ENCODE results near the gene KLHL22.
A peak's percentile ranks its signal among the peaks of the same experiment; 100 is the strongest.
"Not testable (repeated sequence)": the region's sequence is repeated elsewhere in the genome, so short reads cannot be mapped to it uniquely, and the experiment has no call there.

KLHL22 gene

DNA sequence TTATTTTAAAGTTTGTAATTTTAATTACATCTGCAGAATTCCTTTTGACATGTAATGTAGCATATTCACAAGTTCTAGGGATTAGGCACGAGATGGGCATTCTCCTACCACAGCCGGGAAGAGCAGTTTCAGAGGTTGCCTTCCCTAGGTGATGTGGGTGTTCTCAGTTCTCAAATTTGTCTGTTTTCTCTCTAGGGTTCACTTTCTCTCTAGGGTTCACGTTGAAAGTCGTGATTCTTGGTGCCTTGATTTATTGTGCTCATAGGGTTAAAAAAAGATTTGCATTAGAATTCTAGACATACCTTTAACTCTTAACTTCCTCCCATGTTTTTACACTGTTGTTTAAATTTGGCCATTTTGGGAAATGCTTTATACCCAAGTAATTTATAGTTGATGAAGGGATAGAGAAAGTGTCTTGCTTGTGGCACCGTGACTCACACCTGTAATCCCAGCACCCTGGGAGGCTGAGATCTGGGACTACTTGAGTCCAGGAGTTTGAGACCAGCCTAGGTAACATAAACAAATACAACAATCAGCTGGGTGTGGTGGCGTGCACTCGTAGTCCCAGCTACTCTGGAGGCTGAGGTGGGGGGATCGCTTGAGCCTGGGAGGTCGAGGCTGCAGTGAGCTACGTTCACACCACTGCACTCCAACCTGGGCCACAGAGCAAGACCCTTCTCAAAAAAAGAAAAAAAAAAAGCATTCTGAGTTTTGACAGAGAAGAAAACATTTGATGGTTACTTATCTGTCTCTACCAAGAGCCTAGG lies 15.4 kb upstream of the KLHL22 start:
- no peak overlapping the region for H2BK5ac ChIP-seq (ENCODE audit: low read depth, low read length, poor library complexity)
- H2AK5ac ChIP-seq (ENCODE audit: low read length) = no peak overlapping the region

DNA sequence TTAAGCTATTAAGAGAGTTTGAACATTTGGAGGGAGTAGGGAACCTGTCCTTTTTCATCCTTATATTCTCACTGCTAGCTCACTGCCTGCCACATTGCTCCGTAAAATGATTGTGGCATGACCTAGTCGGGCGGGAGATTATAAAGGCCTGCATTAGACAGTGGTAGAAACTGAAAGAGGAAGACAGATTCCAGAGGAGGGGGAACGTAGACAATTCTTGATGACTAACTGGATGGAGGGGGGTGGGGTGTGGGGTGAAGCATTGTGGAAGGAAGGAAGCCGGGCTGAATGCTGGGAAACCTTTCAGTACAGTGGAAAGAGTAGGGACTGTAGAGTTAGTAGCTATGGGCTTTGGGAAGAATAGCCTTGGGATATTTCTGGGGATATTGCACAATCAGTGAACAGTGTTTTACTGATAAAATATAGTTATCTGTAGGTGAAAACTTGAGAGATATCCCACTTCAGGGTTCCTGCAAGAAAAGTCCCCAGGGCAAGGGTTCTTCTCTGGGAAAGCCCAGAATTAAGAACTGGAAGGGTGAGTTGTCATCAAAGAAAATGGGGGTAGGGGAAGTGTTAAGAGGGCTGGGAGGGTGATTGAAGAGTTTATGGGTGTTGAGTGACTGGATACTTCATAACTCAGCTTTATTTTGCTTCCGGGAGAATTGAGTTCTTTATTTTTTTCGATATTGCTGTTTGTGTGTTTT lies 13.9 kb upstream of the KLHL22 start:
- Histone ChIP-seq H2BK5ac (ENCODE audit: low read depth, low read length, poor library complexity) (peak overlapping the region; percentile 84), H3K9me3 (ENCODE audit: insufficient read depth, low read depth, low read length) (no peaks in the 10 kb centered on the region), H3K4me2 (ENCODE audit: low read length) (peak overlapping the region; percentile 97), H2BK120ac (ENCODE audit: insufficient read depth, low read length, poor library complexity) (peak overlapping the region; percentile 1), H3K23ac (ENCODE audit: low read length) (no peak overlapping the region), H3K4me3 (ENCODE audit: low read depth, low read length) (no peak overlapping the region), H3K79me1 (ENCODE audit: low read length) (peaks cover 20% of the 10 kb centered on the region), H3K27ac (ENCODE audit: low read depth, low read length) (peak overlapping the region; percentile 95), H3K27me3 (ENCODE audit: insufficient read depth, low read length) (no peaks in the 10 kb centered on the region), H4K91ac (ENCODE audit: low read depth, low read length) (peak overlapping the region; percentile 5), H2AFZ (ENCODE audit: insufficient read depth, low read length, poor library complexity) (no peak overlapping the region), H3K14ac (ENCODE audit: low read length) (peak overlapping the region; percentile 58), H2BK12ac (ENCODE audit: low read length) (no peak overlapping the region), H2AK5ac (ENCODE audit: low read length) (peak overlapping the region; percentile 1), H4K12ac (ENCODE audit: low read depth, low read length) (no peak overlapping the region), H3K79me2 (ENCODE audit: control insufficient read depth, insufficient read depth, low read length, poor library complexity) (peaks cover 28% of the 10 kb centered on the region), H4K8ac (ENCODE audit: low read depth, low read length) (peak overlapping the region; percentile 4), H3K18ac (ENCODE audit: low read length) (no peak overlapping the region), H3K4ac (ENCODE audit: low read depth, low read length) (peak overlapping the region; percentile 74), H3K4me1 (ENCODE audit: control insufficient read depth in 1 of 2, insufficient read depth in 2 of 2, low read length in 2 of 2) (peaks cover 16 to 30% of the 10 kb centered on the region in 2 experiments), H3K36me3 (ENCODE audit: control insufficient read depth in 1 of 2, insufficient read depth in 2 of 2, low read length in 2 of 2) (peaks cover 2 to 7% of the 10 kb centered on the region in 2 experiments), H3K9ac (ENCODE audit: low read length) (no peak overlapping the region)
- WGBS (ENCODE audit: extremely low coverage, insufficient coverage, insufficient read length) = no CpG with 5 or more reads among the region's 7 CpGs
- peak; percentile 89 to 98 for DNase-seq

More for the DNA sequence above, 15.4 kb upstream of the KLHL22 start:
- Histone ChIP-seq H3K4me3 (ENCODE audit: low read depth, low read length) (no peak overlapping the region), H3K23ac (ENCODE audit: low read length) (no peak overlapping the region), H3K36me3 (ENCODE audit: control insufficient read depth in 1 of 2, insufficient read depth in 2 of 2, low read length in 2 of 2) (peaks cover 6 to 10% of the 10 kb centered on the region in 2 experiments), H2AFZ (ENCODE audit: insufficient read depth, low read length, poor library complexity) (no peak overlapping the region), H3K79me1 (ENCODE audit: low read length) (peaks cover 20% of the 10 kb centered on the region), H4K91ac (ENCODE audit: low read depth, low read length) (no peak overlapping the region), H3K9ac (ENCODE audit: low read length) (no peak overlapping the region), H3K4ac (ENCODE audit: low read depth, low read length) (peak overlapping the region; percentile 88), H3K27ac (ENCODE audit: low read depth, low read length) (no peak overlapping the region), H4K12ac (ENCODE audit: low read depth, low read length) (no peak overlapping the region), H3K79me2 (ENCODE audit: control insufficient read depth, insufficient read depth, low read length, poor library complexity) (peaks cover 31% of the 10 kb centered on the region), H3K14ac (ENCODE audit: low read length) (no peak overlapping the region), H4K8ac (ENCODE audit: low read depth, low read length) (no peak overlapping the region), H3K4me1 (ENCODE audit: control insufficient read depth in 1 of 2, insufficient read depth in 2 of 2, low read length in 2 of 2) (peaks cover 22 to 37% of the 10 kb centered on the region in 2 experiments), H2BK12ac (ENCODE audit: low read length) (no peak overlapping the region), H2BK120ac (ENCODE audit: insufficient read depth, low read length, poor library complexity) (no peak overlapping the region), H3K18ac (ENCODE audit: low read length) (peak overlapping the region; percentile 38), H3K4me2 (ENCODE audit: low read length) (no peak overlapping the region), H3K9me3 (ENCODE audit: insufficient read depth, low read depth, low read length) (no peaks in the 10 kb centered on the region), H3K27me3 (ENCODE audit: insufficient read depth, low read length) (no peaks in the 10 kb centered on the region)
- WGBS (ENCODE audit: extremely low coverage, insufficient coverage, insufficient read length) = no CpG with 5 or more reads among the region's 10 CpGs
- DNase-seq = peak in 1 of 2 donors; percentile 43

DNA sequence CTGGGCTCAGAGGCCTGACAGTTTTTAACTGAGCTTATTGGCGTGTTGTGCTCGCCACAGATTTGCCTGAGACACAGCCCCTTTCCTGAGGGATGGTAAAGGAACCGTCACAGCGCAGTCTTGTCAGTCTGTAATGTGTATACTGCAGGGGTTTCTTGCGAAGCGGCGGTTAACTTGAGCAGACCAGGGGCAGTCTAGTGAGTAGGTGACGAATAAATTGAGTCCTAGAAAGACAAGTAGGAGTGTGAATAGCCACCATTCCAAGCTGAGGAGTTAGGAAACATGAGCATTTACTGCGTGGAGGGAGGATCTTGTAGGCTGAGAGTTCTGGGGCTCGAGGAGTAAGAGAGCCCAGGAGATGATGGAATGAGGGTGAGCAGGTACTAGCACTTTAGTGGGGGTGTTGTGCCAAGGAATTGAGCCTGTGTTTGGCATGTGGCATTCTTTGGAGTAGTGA lies 13.2 kb upstream of the KLHL22 start:
- no peak overlapping the region for H3K23ac ChIP-seq (ENCODE audit: low read length)

DNA sequence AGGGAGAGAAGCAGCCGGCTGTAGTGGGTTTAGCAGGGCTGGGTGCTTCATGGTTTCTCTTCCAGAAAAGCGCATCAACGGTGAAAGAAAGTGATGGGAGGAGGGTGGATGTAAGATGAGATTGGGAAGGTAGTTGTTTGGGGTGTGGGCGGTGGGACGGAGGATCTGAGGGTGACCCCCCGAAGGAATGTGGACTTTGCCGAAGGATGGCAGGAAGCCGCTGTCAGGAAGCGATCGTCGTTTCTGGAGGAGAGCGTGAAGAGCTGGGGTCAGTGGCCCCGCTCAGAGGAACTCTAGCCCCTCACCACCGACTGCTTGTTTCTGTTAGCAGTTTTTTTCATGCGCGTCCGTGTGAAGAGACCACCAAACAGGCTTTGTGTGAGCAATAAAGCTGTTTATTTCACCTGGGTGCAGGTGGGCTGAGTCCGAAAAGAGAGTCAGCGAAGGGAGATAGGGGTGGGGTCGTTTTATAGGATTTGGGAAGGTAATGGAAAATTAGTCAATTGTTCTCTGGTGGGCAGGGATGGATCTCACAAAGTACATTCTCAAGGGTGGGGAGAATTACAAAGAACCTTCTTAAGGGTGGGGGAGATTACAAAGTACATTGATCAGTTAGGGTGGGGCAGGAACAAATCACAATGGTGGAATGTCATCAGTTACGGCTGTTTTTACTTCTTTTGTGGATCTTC lies 12.6 kb upstream of the KLHL22 start:
- peak overlapping the region; percentile 95 for H3K27ac ChIP-seq (ENCODE audit: low read depth, low read length)
- H3K79me2 ChIP-seq (ENCODE audit: control insufficient read depth, insufficient read depth, low read length, poor library complexity) = peaks cover 25% of the 10 kb centered on the region
- H3K4me3 ChIP-seq (ENCODE audit: low read depth, low read length) = peak overlapping the region; percentile 88
- peak overlapping the region; percentile 95 for H3K9ac ChIP-seq (ENCODE audit: low read length)
- H3K14ac ChIP-seq (ENCODE audit: low read length) = peak overlapping the region; percentile 92
- not testable (repeated sequence) for H3K9me3 ChIP-seq (ENCODE audit: insufficient read depth, low read depth, low read length); H3K23ac ChIP-seq (ENCODE audit: low read length); DNase-seq; H3K36me3 ChIP-seq (ENCODE audit: control insufficient read depth in 1 of 2, insufficient read depth in 2 of 2, low read length in 2 of 2); H3K27me3 ChIP-seq (ENCODE audit: insufficient read depth, low read length)
- peak overlapping the region; percentile 97 for H3K4me2 ChIP-seq (ENCODE audit: low read length)
- peak overlapping the region; percentile 92 for H2BK120ac ChIP-seq (ENCODE audit: insufficient read depth, low read length, poor library complexity)
- peak overlapping the region; percentile 4 for H2BK12ac ChIP-seq (ENCODE audit: low read length)
- H3K79me1 ChIP-seq (ENCODE audit: low read length) = peaks cover 26% of the 10 kb centered on the region
- peaks cover 20 to 32% of the 10 kb centered on the region in 2 experiments for H3K4me1 ChIP-seq (ENCODE audit: control insufficient read depth in 1 of 2, insufficient read depth in 2 of 2, low read length in 2 of 2)
- H4K12ac ChIP-seq (ENCODE audit: low read depth, low read length) = peak overlapping the region; percentile 60
- H4K8ac ChIP-seq (ENCODE audit: low read depth, low read length) = peak overlapping the region; percentile 90
- H3K18ac ChIP-seq (ENCODE audit: low read length) = peak overlapping the region; percentile 90
- peak overlapping the region; percentile 96 for H4K91ac ChIP-seq (ENCODE audit: low read depth, low read length)
- peak overlapping the region; percentile 96 for H3K4ac ChIP-seq (ENCODE audit: low read depth, low read length)
- H2AK5ac ChIP-seq (ENCODE audit: low read length) = peak overlapping the region; percentile 61
- H2BK5ac ChIP-seq (ENCODE audit: low read depth, low read length, poor library complexity) = peak overlapping the region; percentile 90
- H2AFZ ChIP-seq (ENCODE audit: insufficient read depth, low read length, poor library complexity) = peak overlapping the region; percentile 24
- 100% methylated on average over 3 of the region's 21 CpGs for WGBS (ENCODE audit: extremely low coverage, insufficient coverage, insufficient read length)

More for the DNA sequence above, 13.2 kb upstream of the KLHL22 start:
- peaks cover 0 to 4% of the 10 kb centered on the region in 2 experiments for H3K36me3 ChIP-seq (ENCODE audit: control insufficient read depth in 1 of 2, insufficient read depth in 2 of 2, low read length in 2 of 2)
- H4K8ac ChIP-seq (ENCODE audit: low read depth, low read length) = peak overlapping the region; percentile 4
- H3K27me3 ChIP-seq (ENCODE audit: insufficient read depth, low read length) = no peaks in the 10 kb centered on the region
- H2BK5ac ChIP-seq (ENCODE audit: low read depth, low read length, poor library complexity) = peak overlapping the region; percentile 84
- peak overlapping the region; percentile 10 for H3K9ac ChIP-seq (ENCODE audit: low read length)
- H2BK120ac ChIP-seq (ENCODE audit: insufficient read depth, low read length, poor library complexity) = peak overlapping the region; percentile 1
- H3K79me2 ChIP-seq (ENCODE audit: control insufficient read depth, insufficient read depth, low read length, poor library complexity) = peaks cover 27% of the 10 kb centered on the region
- peak overlapping the region; percentile 5 for H4K91ac ChIP-seq (ENCODE audit: low read depth, low read length)
- no peaks in the 10 kb centered on the region for H3K9me3 ChIP-seq (ENCODE audit: insufficient read depth, low read depth, low read length)
- H3K4me1 ChIP-seq (ENCODE audit: control insufficient read depth in 1 of 2, insufficient read depth in 2 of 2, low read length in 2 of 2) = peaks cover 19 to 30% of the 10 kb centered on the region in 2 experiments
- H3K18ac ChIP-seq (ENCODE audit: low read length) = peak overlapping the region; percentile 0
- peak overlapping the region; percentile 34 for H2BK12ac ChIP-seq (ENCODE audit: low read length)
- H2AFZ ChIP-seq (ENCODE audit: insufficient read depth, low read length, poor library complexity) = no peak overlapping the region
- peak; percentile 30 to 60 for DNase-seq
- H3K79me1 ChIP-seq (ENCODE audit: low read length) = peaks cover 24% of the 10 kb centered on the region
- H3K14ac ChIP-seq (ENCODE audit: low read length) = peak overlapping the region; percentile 58
- no peak overlapping the region for H4K12ac ChIP-seq (ENCODE audit: low read depth, low read length)
- H3K4me3 ChIP-seq (ENCODE audit: low read depth, low read length) = peak overlapping the region; percentile 52
- peak overlapping the region; percentile 1 for H2AK5ac ChIP-seq (ENCODE audit: low read length)
- no CpG with 5 or more reads among the region's 10 CpGs for WGBS (ENCODE audit: extremely low coverage, insufficient coverage, insufficient read length)
- H3K4ac ChIP-seq (ENCODE audit: low read depth, low read length) = peak overlapping the region; percentile 6
- peak overlapping the region; percentile 97 for H3K4me2 ChIP-seq (ENCODE audit: low read length)
- H3K27ac ChIP-seq (ENCODE audit: low read depth, low read length) = peak overlapping the region; percentile 95

Measured in trophoblast cell (in vitro differentiated cells and primary cell).